ENCODE results near the gene DENND5A.
"Not testable (repeated sequence)": the region's sequence is repeated elsewhere in the genome, so short reads cannot be mapped to it uniquely, and the experiment has no call there.

Gene DENND5A

DNA sequence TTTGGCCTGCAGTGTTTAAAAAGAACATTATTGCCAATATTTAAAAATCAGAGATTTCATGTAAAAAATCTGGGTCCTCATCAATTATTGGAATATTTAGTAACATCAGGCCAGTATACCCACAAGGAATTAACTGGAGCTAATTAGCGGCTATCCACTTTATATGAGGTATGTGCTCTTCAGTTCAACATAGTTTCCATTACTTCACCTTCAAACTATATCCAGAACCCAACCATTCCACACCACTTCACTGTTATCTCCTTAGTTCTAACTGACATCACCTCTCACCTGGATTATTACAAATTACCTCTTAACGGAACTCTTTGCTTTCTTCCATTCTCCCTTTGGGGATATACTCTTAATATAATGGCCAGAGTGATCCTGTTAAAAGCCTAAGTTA is 64.7 kb downstream of the DENND5A start:
- no peaks in the 10 kb centered on the region for H3K27me3 ChIP-seq (ENCODE audit: insufficient read depth, low read length)
- H3K4me1 ChIP-seq (ENCODE audit: control insufficient read depth, insufficient read depth, low read length, unreplicated experiment) = no peaks in the 10 kb centered on the region
- no peak overlapping the region for H2AFZ ChIP-seq (ENCODE audit: low read length, unreplicated experiment)
- H3K79me2 ChIP-seq (ENCODE audit: control insufficient read depth, insufficient read depth, low read length, unreplicated experiment) = peaks cover 33% of the 10 kb centered on the region
- no peak overlapping the region for H3K4me3 ChIP-seq (ENCODE audit: low read depth, low read length)
- peaks cover 15% of the 10 kb centered on the region for H3K36me3 ChIP-seq (ENCODE audit: insufficient read depth, low read length)
- no peak overlapping the region for H3K27ac ChIP-seq (ENCODE audit: low read depth, low read length)

GRCh38 chr11:9193316-9193715 is 71.8 kb downstream of the DENND5A start:
- Histone ChIP-seq H2AFZ (ENCODE audit: low read length, unreplicated experiment) (no peak overlapping the region), H3K36me3 (ENCODE audit: insufficient read depth, low read length) (peaks cover 29% of the 10 kb centered on the region), H3K27ac (ENCODE audit: low read depth, low read length) (no peak overlapping the region), H3K4me1 (ENCODE audit: control insufficient read depth, insufficient read depth, low read length, unreplicated experiment) (no peaks in the 10 kb centered on the region), H3K79me2 (ENCODE audit: control insufficient read depth, insufficient read depth, low read length, unreplicated experiment) (peaks cover 9% of the 10 kb centered on the region), H3K4me3 (ENCODE audit: low read depth, low read length) (no peak overlapping the region), H3K27me3 (ENCODE audit: insufficient read depth, low read length) (no peaks in the 10 kb centered on the region)

- no peaks in the 10 kb centered on the region for H3K4me1 ChIP-seq (ENCODE audit: control insufficient read depth, insufficient read depth, low read length, unreplicated experiment)
These were observed 72.6 kb downstream of the DENND5A start for GRCh38 chr11:9192561-9192960.

GRCh38 chr11:9190326-9191016 is 74.7 kb downstream of the DENND5A start:
- not testable (repeated sequence) for H3K79me2 ChIP-seq (ENCODE audit: control insufficient read depth, insufficient read depth, low read length, unreplicated experiment)

More at GRCh38 chr11:9192561-9192960, 72.6 kb downstream of the DENND5A start:
- Histone ChIP-seq H2AFZ (ENCODE audit: low read length, unreplicated experiment) (no peak overlapping the region), H3K27ac (ENCODE audit: low read depth, low read length) (no peak overlapping the region), H3K4me3 (ENCODE audit: low read depth, low read length) (no peak overlapping the region), H3K36me3 (ENCODE audit: insufficient read depth, low read length) (peaks cover 25% of the 10 kb centered on the region), H3K79me2 (ENCODE audit: control insufficient read depth, insufficient read depth, low read length, unreplicated experiment) (peaks cover 5% of the 10 kb centered on the region), H3K27me3 (ENCODE audit: insufficient read depth, low read length) (no peaks in the 10 kb centered on the region)

DNA sequence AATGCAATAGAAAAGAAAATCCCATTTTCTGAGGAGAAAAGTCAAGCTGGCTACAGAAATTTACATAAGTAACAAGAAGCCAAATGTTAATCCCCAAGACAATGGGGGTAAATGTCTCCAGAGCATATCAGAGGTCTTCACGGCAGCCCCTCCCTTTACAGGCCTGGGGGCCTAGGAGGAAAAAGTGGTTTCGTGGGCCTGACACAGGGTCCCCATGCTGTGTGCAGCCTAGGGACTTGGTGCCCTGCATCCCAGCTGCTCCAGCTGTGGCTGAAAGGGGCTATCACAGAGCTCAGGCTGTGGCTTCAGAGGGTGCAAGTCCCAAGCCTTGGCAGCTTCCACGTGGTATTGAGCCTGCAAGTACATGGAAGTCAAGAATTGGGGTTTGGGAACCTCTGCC is 76.3 kb downstream of the DENND5A start:
- H3K27ac ChIP-seq (ENCODE audit: low read depth, low read length); H3K79me2 ChIP-seq (ENCODE audit: control insufficient read depth, insufficient read depth, low read length, unreplicated experiment); H2AFZ ChIP-seq (ENCODE audit: low read length, unreplicated experiment); H3K4me1 ChIP-seq (ENCODE audit: control insufficient read depth, insufficient read depth, low read length, unreplicated experiment); H3K4me3 ChIP-seq (ENCODE audit: low read depth, low read length); H3K27me3 ChIP-seq (ENCODE audit: insufficient read depth, low read length): not testable (repeated sequence)
- peaks cover 25% of the 10 kb centered on the region for H3K36me3 ChIP-seq (ENCODE audit: insufficient read depth, low read length)

More at GRCh38 chr11:9190326-9191016, 74.7 kb downstream of the DENND5A start:
- not testable (repeated sequence) for H2AFZ ChIP-seq (ENCODE audit: low read length, unreplicated experiment); H3K4me1 ChIP-seq (ENCODE audit: control insufficient read depth, insufficient read depth, low read length, unreplicated experiment); H3K27me3 ChIP-seq (ENCODE audit: insufficient read depth, low read length); H3K27ac ChIP-seq (ENCODE audit: low read depth, low read length); H3K4me3 ChIP-seq (ENCODE audit: low read depth, low read length)
- peaks cover 25% of the 10 kb centered on the region for H3K36me3 ChIP-seq (ENCODE audit: insufficient read depth, low read length)

DNA sequence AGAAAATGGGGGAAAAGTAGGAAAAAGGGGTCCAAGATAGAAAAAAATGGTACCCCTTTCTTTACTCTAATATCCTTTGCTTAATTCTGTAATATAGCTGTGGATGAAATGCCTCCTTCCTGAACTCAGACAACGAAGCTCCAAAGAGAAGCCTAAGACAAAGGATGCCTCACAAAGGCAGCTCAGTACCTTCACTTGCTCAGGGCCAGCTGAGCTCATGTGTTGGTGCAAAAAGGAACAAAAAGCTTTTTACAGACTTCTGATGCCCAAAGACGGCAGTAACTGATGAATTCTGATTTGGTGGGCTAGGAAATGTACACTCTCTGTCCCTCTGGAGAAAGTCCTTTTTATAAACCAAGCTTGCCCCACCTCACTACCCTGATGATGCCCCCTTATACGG is 77.5 kb downstream of the DENND5A start:
- no peak overlapping the region for H2AFZ ChIP-seq (ENCODE audit: low read length, unreplicated experiment)
- H3K36me3 ChIP-seq (ENCODE audit: insufficient read depth, low read length) = peaks cover 17% of the 10 kb centered on the region
- H3K79me2 ChIP-seq (ENCODE audit: control insufficient read depth, insufficient read depth, low read length, unreplicated experiment) = peaks cover 2% of the 10 kb centered on the region
- H3K4me1 ChIP-seq (ENCODE audit: control insufficient read depth, insufficient read depth, low read length, unreplicated experiment) = no peaks in the 10 kb centered on the region
- H3K27me3 ChIP-seq (ENCODE audit: insufficient read depth, low read length) = no peaks in the 10 kb centered on the region
- no peak overlapping the region for H3K4me3 ChIP-seq (ENCODE audit: low read depth, low read length)
- no peak overlapping the region for H3K27ac ChIP-seq (ENCODE audit: low read depth, low read length)

- Histone ChIP-seq H3K27me3 (ENCODE audit: insufficient read depth, low read length) (no peaks in the 10 kb centered on the region), H3K4me3 (ENCODE audit: low read depth, low read length) (no peak overlapping the region), H2AFZ (ENCODE audit: low read length, unreplicated experiment) (no peak overlapping the region), H3K79me2 (ENCODE audit: control insufficient read depth, insufficient read depth, low read length, unreplicated experiment) (peaks cover 2% of the 10 kb centered on the region), H3K4me1 (ENCODE audit: control insufficient read depth, insufficient read depth, low read length, unreplicated experiment) (peaks cover 5% of the 10 kb centered on the region), H3K27ac (ENCODE audit: low read depth, low read length) (no peak overlapping the region), H3K36me3 (ENCODE audit: insufficient read depth, low read length) (peaks cover 4% of the 10 kb centered on the region; the same call in 1 of the 2 replicates)
These were observed 80.6 kb downstream of the DENND5A start for GRCh38 chr11:9184516-9184915.

- Histone ChIP-seq H3K4me1 (ENCODE audit: control insufficient read depth, insufficient read depth, low read length, unreplicated experiment) (peaks cover 5% of the 10 kb centered on the region), H3K4me3 (ENCODE audit: low read depth, low read length) (no peak overlapping the region), H2AFZ (ENCODE audit: low read length, unreplicated experiment) (no peak overlapping the region), H3K36me3 (ENCODE audit: insufficient read depth, low read length) (peaks cover 23% of the 10 kb centered on the region), H3K79me2 (ENCODE audit: control insufficient read depth, insufficient read depth, low read length, unreplicated experiment) (peaks cover 2% of the 10 kb centered on the region), H3K27me3 (ENCODE audit: insufficient read depth, low read length) (no peaks in the 10 kb centered on the region), H3K27ac (ENCODE audit: low read depth, low read length) (no peak overlapping the region)
These were observed 82.8 kb downstream of the DENND5A start for GRCh38 chr11:9182180-9182871.

GRCh38 chr11:9180784-9181183 is 84.4 kb downstream of the DENND5A start:
- peaks cover 12% of the 10 kb centered on the region for H3K4me1 ChIP-seq (ENCODE audit: control insufficient read depth, insufficient read depth, low read length, unreplicated experiment)
- H3K4me3 ChIP-seq (ENCODE audit: low read depth, low read length) = no peak overlapping the region
- peaks cover 38% of the 10 kb centered on the region for H3K36me3 ChIP-seq (ENCODE audit: insufficient read depth, low read length)
- no peak overlapping the region for H2AFZ ChIP-seq (ENCODE audit: low read length, unreplicated experiment)
- peaks cover 2% of the 10 kb centered on the region for H3K79me2 ChIP-seq (ENCODE audit: control insufficient read depth, insufficient read depth, low read length, unreplicated experiment)
- no peaks in the 10 kb centered on the region for H3K27me3 ChIP-seq (ENCODE audit: insufficient read depth, low read length)
- H3K27ac ChIP-seq (ENCODE audit: low read depth, low read length) = peak overlapping the region; percentile 16; the same call in 1 of the 2 replicates

DNA sequence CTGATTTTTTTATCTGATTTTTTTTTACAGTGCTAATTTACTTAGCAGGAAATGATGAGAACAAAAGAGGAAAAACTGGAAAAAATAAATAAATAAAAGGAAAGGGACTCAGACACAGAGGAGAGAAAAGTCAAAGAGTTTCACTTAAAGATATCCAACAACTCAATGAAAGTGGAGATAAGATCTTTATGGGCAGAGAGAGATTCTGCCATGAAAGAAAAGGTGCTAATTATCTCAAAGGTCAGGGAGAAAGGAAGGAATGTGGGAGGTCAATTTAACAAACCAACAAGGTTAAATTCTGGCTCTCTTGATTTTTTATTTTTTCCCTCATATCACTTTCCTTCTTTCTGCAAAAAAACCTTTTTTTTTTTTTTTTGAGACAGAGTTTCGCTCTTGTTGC is 86.0 kb downstream of the DENND5A start:
- Histone ChIP-seq H3K27ac (ENCODE audit: low read depth, low read length) (no peak overlapping the region), H3K4me1 (ENCODE audit: control insufficient read depth, insufficient read depth, low read length, unreplicated experiment) (peaks cover 12% of the 10 kb centered on the region), H2AFZ (ENCODE audit: low read length, unreplicated experiment) (no peak overlapping the region), H3K79me2 (ENCODE audit: control insufficient read depth, insufficient read depth, low read length, unreplicated experiment) (peaks cover 2% of the 10 kb centered on the region), H3K4me3 (ENCODE audit: low read depth, low read length) (no peak overlapping the region), H3K27me3 (ENCODE audit: insufficient read depth, low read length) (no peaks in the 10 kb centered on the region), H3K36me3 (ENCODE audit: insufficient read depth, low read length) (peaks cover 43% of the 10 kb centered on the region)

DNA sequence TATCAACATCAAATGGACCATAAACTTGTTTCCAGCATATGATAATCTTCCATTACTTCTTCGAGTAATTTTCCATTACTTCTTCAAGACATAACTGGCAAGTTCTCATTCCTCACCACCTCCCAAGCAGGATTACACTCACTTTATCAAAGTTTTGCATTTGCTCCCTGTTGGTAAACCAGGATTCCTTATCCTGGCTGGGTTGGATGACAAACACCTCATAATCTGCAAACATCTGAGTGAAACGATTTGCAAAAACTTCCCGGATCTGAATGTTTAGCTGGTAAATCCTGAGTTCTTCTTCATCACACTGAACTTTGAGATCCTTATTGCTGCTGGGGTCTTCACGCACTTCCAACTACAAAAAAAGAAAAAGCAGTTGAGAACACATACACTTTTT is 86.4 kb downstream of the DENND5A start:
- Histone ChIP-seq H3K4me1 (ENCODE audit: control insufficient read depth, insufficient read depth, low read length, unreplicated experiment) (peaks cover 12% of the 10 kb centered on the region), H3K4me3 (ENCODE audit: low read depth, low read length) (no peak overlapping the region), H3K27ac (ENCODE audit: low read depth, low read length) (no peak overlapping the region), H3K27me3 (ENCODE audit: insufficient read depth, low read length) (no peaks in the 10 kb centered on the region), H2AFZ (ENCODE audit: low read length, unreplicated experiment) (no peak overlapping the region), H3K36me3 (ENCODE audit: insufficient read depth, low read length) (peaks cover 43% of the 10 kb centered on the region), H3K79me2 (ENCODE audit: control insufficient read depth, insufficient read depth, low read length, unreplicated experiment) (peaks cover 2% of the 10 kb centered on the region)
